SIG-M5 treated with dmso at 0.1 percent for 504 hours (cell line): ENCODE results near the gene TAPT1.
A peak's percentile ranks its signal among the peaks of the same experiment; 100 is the strongest.

Experiments
- DNase-seq: peaks from one replicate; lab custom pipeline; 2025; ENCODE audit not compliant: unreplicated experiment; lab: John Stamatoyannopoulos, UW

TAPT1 gene

GRCh38 chr4:16225863-16226815 lies at the start of gene TAPT1:
Gene TAPT1 (minus strand): TSS chr4:16226471. CDS start chr4:16226457, 14 bp downstream.
- DNase-seq = peak; percentile 44

GRCh38 chr4:16271411-16271810 lies 45.1 kb upstream of the TAPT1 start:
- no peak for DNase-seq

DNA sequence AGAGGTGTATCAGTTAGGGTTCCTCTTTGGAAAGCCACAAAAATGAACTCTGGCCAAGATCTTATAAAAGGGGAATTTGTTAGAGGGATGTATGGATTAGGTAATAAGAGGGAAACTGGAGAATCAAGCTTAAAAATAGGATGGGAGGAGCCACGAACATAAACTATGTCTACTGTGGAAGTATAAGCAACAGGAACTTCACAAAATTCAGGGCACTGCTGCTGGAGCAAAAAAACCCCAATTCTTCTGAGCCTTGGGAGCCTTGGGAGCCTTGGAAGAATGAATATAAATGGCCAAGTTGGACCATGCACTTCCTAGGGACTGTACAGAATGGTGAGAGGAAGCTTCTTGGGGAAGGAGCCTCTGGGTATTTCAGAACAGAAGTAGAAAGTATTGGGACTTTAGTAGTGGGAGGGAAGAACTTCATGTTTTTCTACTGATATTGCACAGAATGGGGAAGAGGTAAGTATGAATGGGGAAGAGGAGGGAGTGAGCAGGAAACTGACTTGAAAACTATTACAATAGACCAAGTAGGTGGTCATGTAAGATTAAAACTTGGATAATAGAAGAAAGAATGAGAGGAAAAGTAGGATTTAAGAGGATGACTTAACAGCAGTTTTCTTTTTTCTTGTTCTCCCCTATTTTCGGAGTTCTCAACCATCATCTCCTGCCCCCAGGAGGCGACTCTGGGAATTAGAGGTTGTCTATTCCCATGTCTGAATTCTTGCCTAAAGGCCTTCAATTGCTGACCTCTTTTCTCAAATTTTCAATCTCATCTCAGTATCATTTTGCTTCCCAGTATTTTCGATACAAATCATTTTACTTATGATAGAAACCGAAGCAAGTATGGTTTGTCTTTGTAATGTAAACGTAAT lies 44.4 kb upstream of the TAPT1 start:
- DNase-seq = peak; percentile 85

DNA sequence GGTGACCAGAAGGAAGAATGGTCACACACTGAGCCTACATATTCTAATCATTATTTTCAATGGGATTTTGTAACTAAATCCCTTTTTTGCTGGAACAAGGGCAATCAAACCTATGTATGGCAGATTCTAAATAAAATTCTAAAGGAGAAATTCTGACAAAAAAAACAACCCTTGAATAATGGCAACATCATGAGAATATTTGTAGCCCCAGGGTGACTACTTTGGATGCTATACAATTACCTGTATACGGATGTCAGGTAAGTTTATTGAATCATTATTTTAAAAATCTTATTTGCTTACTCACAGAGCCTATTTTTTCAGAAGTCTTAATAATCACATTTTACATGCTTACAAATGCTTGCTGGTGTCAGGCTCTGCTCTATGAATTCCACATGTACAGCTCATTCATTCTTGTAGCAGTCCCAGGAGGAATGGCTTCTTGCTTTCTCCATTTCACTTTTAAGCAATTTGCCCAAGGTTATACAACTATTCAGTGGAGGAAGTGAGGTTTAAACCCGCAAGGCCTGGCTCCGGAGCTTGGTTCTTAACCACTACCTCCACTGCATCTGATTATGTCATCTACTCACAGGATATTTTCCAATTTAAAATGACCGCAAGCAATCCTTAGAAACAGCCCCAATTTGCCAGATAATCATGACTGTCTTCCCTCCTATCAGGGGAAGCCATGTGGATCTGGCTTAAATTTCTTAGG lies 43.6 kb upstream of the TAPT1 start:
- peak; percentile 85 for DNase-seq

- no peak for DNase-seq
Observed at GRCh38 chr4:16269240-16269639, 43.0 kb upstream of the TAPT1 start.

- DNase-seq = no peak
Observed at GRCh38 chr4:16268290-16268689, 42.0 kb upstream of the TAPT1 start.

DNA sequence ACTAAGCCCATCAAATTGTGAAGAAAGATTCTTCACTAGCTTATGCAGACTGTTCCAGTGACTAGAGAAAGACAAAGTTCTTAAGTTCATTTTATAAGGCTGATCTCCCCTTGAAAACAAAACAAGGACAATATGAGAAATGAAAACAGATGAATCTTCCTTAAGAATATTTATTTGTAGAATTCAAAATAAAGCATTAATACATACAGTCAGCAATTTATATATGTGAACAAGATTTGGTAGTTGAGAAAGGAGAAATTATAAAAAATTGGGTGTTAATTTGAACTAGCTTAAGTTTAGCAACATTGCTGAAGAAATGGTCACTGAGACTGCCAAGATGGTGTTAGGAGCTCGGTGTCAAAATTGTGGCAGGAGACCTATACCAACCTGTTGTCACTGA lies 41.4 kb upstream of the TAPT1 start:
- DNase-seq = no peak

DNA sequence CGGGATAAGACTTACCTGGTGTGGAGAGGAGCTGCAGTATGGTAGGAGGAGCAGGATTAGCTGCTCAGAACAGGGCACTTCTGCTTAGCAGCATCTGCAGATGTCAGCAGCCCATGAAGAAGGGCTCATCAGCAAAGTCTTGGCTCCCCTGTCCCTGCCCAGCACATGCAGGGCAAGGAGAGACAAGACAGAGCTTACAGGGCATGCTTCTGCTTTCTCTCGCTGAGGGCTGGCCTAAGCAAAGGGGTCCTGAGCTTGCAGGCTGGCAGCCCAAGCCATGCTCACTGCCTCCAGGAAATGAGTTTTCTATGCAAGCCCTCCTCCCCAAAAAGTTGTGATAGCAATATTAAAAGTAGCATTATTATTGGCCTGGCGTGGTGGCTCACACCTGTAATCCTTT lies 39.5 kb upstream of the TAPT1 start:
- no peak for DNase-seq

GRCh38 chr4:16264798-16265197 lies 38.5 kb upstream of the TAPT1 start:
- peak; percentile 47 for DNase-seq

DNA sequence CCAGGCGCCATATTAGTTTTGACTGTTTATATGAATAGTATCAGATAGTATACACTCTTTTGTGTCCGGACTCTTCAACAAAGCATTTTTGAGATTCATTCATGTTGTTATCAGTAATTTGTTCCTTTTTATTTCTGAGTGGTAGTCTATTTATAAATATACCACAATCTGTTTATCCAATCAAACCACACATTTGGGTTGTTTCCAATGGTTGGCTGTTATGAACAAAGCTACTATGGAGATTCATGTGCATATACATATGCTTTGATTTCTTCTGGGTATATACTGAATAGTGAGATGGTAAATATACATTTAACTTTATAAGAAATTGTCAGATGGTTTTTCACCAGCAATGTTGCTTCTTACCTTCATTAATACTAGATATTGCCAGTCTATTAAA lies 36.8 kb upstream of the TAPT1 start:
- no peak for DNase-seq

DNA sequence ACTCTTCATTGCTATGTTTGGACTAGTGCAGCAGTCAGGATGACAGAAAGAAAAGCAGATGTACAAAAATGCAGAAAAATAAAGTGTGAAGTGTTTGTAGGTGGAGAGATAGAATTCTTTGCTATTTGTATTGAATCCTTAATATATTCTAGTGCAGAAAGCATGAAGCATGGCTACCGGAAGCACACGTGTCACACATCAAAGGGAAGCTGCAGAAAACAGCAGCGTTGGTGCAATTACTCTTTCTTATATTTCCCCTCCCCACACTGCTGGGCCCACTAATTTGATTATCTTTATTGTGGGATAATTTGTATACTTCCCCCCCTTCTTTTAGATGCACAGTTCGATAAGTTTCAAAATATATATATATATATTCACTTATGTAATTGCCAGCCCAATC lies 35.9 kb upstream of the TAPT1 start:
- DNase-seq = no peak

DNA sequence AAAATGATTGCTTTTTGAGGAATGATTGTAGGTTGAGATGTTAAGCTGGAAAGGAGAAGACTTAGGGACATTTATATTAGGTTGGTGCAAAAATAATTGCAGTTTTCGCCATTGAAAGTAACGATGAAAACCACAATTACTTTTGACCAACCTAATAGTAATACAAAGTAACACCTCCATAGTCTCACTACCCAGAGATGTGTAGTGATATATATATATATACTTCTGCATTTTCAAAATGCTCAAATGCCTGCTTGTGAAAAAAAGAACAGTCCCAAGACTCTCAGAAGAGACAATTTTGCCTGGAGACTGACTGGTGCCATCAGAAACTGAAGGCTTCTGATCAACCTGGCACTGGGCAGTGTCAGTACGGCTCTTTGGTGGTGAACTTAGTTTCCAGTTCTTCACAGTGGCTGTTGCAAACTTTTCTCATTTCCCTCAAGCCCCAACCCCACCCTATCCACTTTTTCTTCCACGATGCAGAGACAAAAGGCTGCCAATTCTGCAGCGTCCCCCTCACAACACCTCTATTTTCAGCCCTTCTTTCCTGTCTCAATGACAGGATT lies 35.1 kb upstream of the TAPT1 start:
- no peak for DNase-seq

GRCh38 chr4:16259889-16260246 lies 33.6 kb upstream of the TAPT1 start:
- DNase-seq = no peak

DNA sequence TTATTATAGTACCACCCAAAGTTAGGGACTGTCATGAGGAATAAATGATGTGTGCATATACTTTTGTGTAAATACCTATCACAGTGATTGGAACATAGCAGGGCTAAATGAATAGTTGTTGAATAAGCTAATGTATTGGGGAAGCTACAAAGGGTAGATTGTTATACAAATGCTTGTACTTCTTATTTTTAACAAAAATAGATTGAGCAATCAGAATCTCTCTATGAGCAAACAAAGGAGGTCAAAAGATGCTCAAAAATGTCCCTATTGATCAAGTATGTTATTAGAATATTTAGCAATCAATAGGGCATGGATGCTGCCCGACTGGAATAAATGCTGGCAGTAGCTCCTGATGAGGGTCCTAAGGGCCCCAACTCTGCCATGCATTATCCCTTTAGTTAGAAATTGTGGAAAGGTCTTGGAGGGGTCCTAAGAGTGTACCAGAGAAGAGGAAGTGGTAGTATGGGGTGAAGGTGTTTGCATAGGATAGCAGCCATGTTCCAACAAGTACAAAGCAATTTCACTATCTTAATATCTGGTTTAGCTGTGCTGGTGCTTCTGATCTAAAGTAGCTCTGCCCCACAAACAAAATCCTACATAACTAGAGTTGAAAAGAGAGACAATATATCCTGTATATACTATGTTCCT lies 33.1 kb upstream of the TAPT1 start:
- no peak for DNase-seq

DNA sequence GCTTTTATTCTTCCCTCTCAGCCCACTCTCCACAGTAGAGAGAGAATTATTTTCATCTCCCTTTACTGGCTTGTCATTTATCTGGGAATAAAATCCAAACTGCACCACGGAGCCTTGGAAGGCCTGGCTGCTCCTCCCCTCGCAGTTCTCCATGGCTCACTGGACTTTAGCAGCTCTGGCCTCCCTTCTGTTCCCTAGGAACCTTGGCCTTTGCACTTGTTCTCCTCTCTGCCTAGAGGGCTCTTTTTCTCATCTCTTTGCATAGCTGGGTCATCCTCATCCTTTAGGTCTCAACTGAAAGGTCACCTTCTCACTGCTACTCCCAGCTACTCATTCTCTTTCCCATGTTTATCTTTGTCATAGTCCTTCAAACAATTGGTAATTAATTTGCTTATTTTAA lies 31.3 kb upstream of the TAPT1 start:
- DNase-seq = no peak

GRCh38 chr4:16256343-16256742 lies 30.1 kb upstream of the TAPT1 start:
- DNase-seq = no peak

DNA sequence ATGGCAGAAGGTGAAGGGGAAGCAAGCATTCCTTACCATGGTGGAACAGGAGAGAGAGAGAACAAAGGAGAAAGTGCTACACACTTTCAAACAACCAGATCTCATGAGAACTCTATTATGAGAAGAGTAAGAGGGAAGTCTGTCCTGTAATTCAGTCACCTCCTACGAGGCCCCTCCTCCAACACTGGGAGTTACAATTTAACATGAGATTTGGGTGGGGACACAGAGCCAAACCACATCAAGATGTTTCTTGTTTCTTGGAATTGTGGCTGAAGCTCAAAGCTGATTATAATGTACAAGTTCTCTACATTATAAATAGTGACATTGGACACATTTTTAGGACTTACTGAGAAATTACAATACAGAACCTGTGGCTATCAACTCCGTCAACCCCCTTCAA lies 29.5 kb upstream of the TAPT1 start:
- no peak for DNase-seq

DNA sequence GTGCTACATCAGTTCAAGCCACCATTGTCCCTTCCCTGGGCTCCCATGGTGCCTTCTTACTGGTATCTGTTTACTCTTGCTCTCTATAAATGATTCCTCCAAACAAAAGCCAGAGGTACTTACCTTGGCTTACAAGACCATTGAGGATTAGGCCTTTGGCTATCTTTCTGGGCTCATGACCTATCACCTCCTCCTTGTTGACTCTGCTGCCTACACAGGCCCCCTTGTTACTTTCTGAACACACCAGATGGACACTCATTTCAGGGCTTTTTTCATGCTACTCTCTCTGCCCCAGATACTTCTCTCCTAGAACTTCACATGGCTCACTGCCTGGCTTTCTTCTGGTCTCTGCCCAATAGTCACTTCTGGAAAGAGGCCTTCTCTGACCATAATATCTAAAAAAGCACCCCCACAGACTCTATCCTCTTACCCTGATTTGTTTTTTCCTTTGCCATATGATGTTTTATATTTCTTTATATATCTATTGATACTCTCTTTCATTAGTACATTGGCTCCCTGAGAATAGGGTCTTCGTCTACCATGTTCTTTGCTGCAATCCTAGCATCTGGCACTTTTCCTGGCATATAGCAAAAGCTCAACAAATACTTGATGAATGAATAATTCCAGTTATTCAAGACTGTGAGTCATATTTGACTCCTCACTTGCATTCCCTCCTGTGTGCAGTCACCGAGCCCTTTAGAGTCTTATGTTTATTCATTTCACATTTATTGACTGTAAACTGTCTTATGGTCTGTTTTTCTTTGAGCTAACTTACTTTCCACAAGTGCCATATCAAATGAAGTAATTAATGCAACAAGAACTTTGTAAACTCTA lies 27.1 kb upstream of the TAPT1 start:
- DNase-seq = no peak

- DNase-seq = no peak
Observed at GRCh38 chr4:16250661-16251365, 24.5 kb upstream of the TAPT1 start.
